MM.1S (cell line): ENCODE data around the gene MAP3K1.
A peak's percentile ranks its signal among the peaks of the same experiment; 100 is the strongest.

Source experiments
- DNase-seq: peaks from one replicate; pipeline ENCODE4 v3.0.0-alpha.2; 2015
- H2AFZ ChIP-seq: fragments of 300-600 bp; sonication (generic); 2 replicates; pipeline ENCODE4 v1.6.0; 2016; ENCODE audit warnings: antibody characterized with exemption, low read length
- H3F3A ChIP-seq: fragments of 300-600 bp; sonication (generic); 2 replicates; pipeline ENCODE4 v1.6.1; 2016; ENCODE audit warnings: mild to moderate bottlenecking, antibody characterized with exemption, low read length, moderate library complexity, mixed read lengths; ENCODE audit not compliant: insufficient read depth
- H3K27ac ChIP-seq: fragments of 300-600 bp; sonication (generic); 2 replicates; pipeline ENCODE4 v1.5.1; 2016; ENCODE audit warnings: mild to moderate bottlenecking, low read length
- H3K27me3 ChIP-seq: fragments of 300-600 bp; sonication (generic); replicated peaks from 2 replicates; pipeline ENCODE4 v1.6.0; 2016; ENCODE audit warnings: low read length; ENCODE audit not compliant: insufficient read depth
- H3K36me3 ChIP-seq: fragments of 300-600 bp; sonication (generic); replicated peaks from 2 replicates; pipeline ENCODE4 v1.6.1; 2016; ENCODE audit warnings: mild to moderate bottlenecking, low read length, mixed read lengths; ENCODE audit not compliant: insufficient read depth
- H3K4me1 ChIP-seq: fragments of 300-600 bp; sonication (generic); 2 replicates; pipeline ENCODE4 v1.6.1; 2016; ENCODE audit warnings: low read length, mixed read lengths
- H3K4me2 ChIP-seq: fragments of 300-600 bp; sonication (generic); 2 replicates; pipeline ENCODE4 v1.6.0; 2016; ENCODE audit warnings: low read depth, low read length
- H3K4me3 ChIP-seq: fragments of 300-600 bp; sonication (generic); 2 replicates; pipeline ENCODE4 v1.5.1; 2016; ENCODE audit warnings: low read length, mixed read lengths
- H3K79me2 ChIP-seq: fragments of 300-600 bp; sonication (generic); 2 replicates; pipeline ENCODE4 v1.6.1; 2016; ENCODE audit warnings: mixed run types, low read length, mixed read lengths
- H3K9ac ChIP-seq: fragments of 300-600 bp; sonication (generic); 2 replicates; pipeline ENCODE4 v1.6.1; 2016; ENCODE audit warnings: low read length, mixed read lengths
- H3K9me2 ChIP-seq: fragments of 300-600 bp; sonication (generic); replicated peaks from 2 replicates; pipeline ENCODE4 v1.6.1; 2016; ENCODE audit warnings: mild to moderate bottlenecking, low read length, mixed read lengths; ENCODE audit not compliant: insufficient read depth
- H3K9me3 ChIP-seq: fragments of 300-600 bp; sonication (generic); replicated peaks from 2 replicates; pipeline ENCODE4 v1.6.1; 2016; ENCODE audit warnings: mild to moderate bottlenecking, low read length, mixed read lengths; ENCODE audit not compliant: insufficient read depth
- H4K20me1 ChIP-seq: fragments of 300-600 bp; sonication (generic); 2 replicates; pipeline ENCODE4 v1.6.1; 2016; ENCODE audit warnings: mild to moderate bottlenecking, low read length, moderate library complexity, mixed read lengths; ENCODE audit not compliant: insufficient read depth
- EZH2 ChIP-seq: fragments of 300-600 bp; sonication (generic); optimal IDR thresholded peaks from 2 replicates; pipeline ENCODE3; 2017; ENCODE audit warnings: low read depth, mild to moderate bottlenecking, antibody characterized with exemption, low read length, mixed read lengths
- EZH2phosphoT487 ChIP-seq: fragments of 300-600 bp; sonication (generic); IDR thresholded peaks from 2 replicates; pipeline ENCODE4 v1.6.1; 2018; ENCODE audit warnings: antibody characterized with exemption, low read length
- TF ChIP-seq, protein P1 (sequence below): fragments of 300-600 bp; sonication (generic); IDR thresholded peaks from 2 replicates; pipeline ENCODE4 v1.5.1; 2016; ENCODE audit warnings: antibody characterized with exemption, low read length, mixed read lengths

The MAP3K1 gene

DNA sequence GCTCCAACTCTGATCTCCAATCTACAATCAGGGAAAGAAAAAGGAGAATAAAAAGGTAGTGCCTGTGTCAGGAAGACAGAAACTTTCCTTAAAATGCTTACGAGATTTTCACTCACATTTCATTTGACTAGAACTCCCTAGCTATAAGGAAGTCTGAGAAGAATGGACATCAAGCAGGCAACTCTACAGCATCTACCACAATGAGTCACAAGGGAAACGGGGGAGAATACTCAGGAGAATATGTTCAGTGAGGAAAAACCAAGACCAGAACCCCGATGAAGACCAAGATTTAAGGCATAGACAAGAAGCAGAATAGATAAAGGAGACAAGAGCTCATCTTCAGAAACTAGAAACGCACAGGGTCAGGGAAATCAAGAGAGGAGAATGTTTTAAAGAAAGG lies 85.0 kb downstream of the MAP3K1 start:
- no peak overlapping the region for H2AFZ ChIP-seq

DNA sequence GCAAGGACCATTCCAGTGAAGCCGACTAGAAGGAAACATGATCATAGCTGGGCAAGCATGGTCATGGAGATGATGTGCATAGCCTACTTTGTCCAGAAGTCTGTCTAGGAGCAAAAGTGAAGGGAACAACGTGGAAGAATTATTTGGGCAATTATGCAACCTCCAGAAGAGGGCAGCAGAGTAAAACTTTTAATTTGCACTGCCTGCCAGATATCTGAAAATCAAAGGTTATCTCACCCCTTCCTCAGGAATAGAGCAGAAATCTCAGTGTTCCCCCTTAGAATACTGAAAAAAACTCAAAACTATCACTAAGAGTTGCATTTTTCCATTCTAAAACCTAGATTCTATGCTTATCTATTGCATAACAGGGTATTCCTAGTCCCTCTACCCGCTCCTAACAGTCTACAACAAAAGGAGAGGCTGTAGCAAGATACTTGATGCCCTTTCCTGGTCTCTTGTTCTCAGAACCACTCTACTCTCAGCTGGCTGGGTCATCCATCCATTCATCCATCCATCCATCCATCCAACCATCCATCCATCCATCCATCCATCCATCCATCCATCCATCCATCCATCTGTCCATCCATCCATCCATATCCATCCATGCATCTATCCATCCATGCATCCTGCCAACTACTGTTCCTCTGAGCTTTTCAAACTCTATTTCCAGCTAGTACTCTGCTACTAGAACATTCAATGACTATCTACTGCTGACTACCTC lies 85.7 kb downstream of the MAP3K1 start:
- H3K4me2 ChIP-seq, result peak overlapping the region; percentile 15; the same call in 1 of the 2 replicates
- no peaks in the 10 kb centered on the region for H4K20me1 ChIP-seq
- no peaks in the 10 kb centered on the region for H3K36me3 ChIP-seq
- H3K9ac ChIP-seq, result no peak overlapping the region
- TF ChIP-seq, protein P1, sequence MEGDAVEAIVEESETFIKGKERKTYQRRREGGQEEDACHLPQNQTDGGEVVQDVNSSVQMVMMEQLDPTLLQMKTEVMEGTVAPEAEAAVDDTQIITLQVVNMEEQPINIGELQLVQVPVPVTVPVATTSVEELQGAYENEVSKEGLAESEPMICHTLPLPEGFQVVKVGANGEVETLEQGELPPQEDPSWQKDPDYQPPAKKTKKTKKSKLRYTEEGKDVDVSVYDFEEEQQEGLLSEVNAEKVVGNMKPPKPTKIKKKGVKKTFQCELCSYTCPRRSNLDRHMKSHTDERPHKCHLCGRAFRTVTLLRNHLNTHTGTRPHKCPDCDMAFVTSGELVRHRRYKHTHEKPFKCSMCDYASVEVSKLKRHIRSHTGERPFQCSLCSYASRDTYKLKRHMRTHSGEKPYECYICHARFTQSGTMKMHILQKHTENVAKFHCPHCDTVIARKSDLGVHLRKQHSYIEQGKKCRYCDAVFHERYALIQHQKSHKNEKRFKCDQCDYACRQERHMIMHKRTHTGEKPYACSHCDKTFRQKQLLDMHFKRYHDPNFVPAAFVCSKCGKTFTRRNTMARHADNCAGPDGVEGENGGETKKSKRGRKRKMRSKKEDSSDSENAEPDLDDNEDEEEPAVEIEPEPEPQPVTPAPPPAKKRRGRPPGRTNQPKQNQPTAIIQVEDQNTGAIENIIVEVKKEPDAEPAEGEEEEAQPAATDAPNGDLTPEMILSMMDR, result peak; percentile 73
- TF ChIP-seq EZH2phosphoT487, result no peak
- 0 out of 2 replicates have a peak, but pooled peaks cover 3% of the 10 kb centered on the region for H3F3A ChIP-seq
- H2AFZ ChIP-seq, result no peak overlapping the region
- no peaks in the 10 kb centered on the region for H3K4me1 ChIP-seq
- no peaks in the 10 kb centered on the region for H3K9me2 ChIP-seq
- H3K27me3 ChIP-seq, result no peaks in the 10 kb centered on the region
- H3K27ac ChIP-seq, result no peak overlapping the region
- no peaks in the 10 kb centered on the region for H3K9me3 ChIP-seq
- H3K79me2 ChIP-seq, result no peaks in the 10 kb centered on the region
- DNase-seq, result peak; percentile 46
- no peak overlapping the region for H3K4me3 ChIP-seq

More for the DNA sequence above, 85.0 kb downstream of the MAP3K1 start:
- Histone ChIP-seq H3K27me3 (no peaks in the 10 kb centered on the region), H3K9ac (no peak overlapping the region), H4K20me1 (no peaks in the 10 kb centered on the region), H3F3A (0 out of 2 replicates have a peak, but pooled peaks cover 3% of the 10 kb centered on the region), H3K4me2 (peak overlapping the region; percentile 15; the same call in 1 of the 2 replicates), H3K79me2 (no peaks in the 10 kb centered on the region), H3K9me2 (no peaks in the 10 kb centered on the region), H3K9me3 (no peaks in the 10 kb centered on the region), H3K4me3 (no peak overlapping the region), H3K36me3 (no peaks in the 10 kb centered on the region), H3K27ac (no peak overlapping the region), H3K4me1 (no peaks in the 10 kb centered on the region)
- TF ChIP-seq, protein P1, result no peak
- TF ChIP-seq EZH2, result no peak
- TF ChIP-seq EZH2phosphoT487, result no peak
- no peak for DNase-seq

DNA sequence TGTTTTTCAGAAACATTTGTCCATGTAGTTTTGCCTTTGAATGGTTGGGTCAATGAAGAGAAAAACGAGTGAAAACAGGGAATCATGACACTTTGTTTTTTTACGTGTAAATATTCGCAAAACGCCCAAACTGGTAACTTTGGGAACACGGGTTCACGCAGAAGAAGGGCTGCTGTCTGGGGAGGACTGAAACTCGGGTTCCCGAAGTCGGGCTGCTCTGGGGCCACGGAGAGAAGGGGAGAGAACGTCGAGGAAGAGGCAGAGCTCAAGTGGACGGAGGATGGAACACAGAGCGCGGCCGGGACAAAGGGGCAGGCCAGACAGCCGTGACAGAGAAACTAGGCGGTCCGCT lies 93.6 kb downstream of the MAP3K1 start:
- no peak for DNase-seq
- Histone ChIP-seq H3K4me1 (peaks cover 15% of the 10 kb centered on the region), H3K9ac (peak overlapping the region; percentile 83), H3K9me2 (no peaks in the 10 kb centered on the region), H3K27me3 (no peaks in the 10 kb centered on the region), H3K27ac (peak overlapping the region; percentile 86), H2AFZ (peak overlapping the region; percentile 92), H3K4me2 (peak overlapping the region; percentile 82), H3F3A (peaks cover 14% of the 10 kb centered on the region), H3K79me2 (peaks cover 10% of the 10 kb centered on the region), H3K36me3 (no peaks in the 10 kb centered on the region), H3K4me3 (peak overlapping the region; percentile 86), H3K9me3 (no peaks in the 10 kb centered on the region), H4K20me1 (no peaks in the 10 kb centered on the region)
- TF ChIP-seq EZH2phosphoT487 (no peak), EZH2 (no peak)
- TF ChIP-seq, protein P1, result no peak
